Body of pancreas (tissue), 4 donors: ENCODE results near the gene MAP2K1.

Experiments
- POLR2A ChIP-seq, 3 donors: fragments of 450-650 bp; IDR thresholded peaks; one replicate each; pipeline ENCODE4 v1.6.1; 2016; ENCODE audit warnings: antibody characterized with exemption in 3 of 3, mild to moderate bottlenecking in 2 of 3
- TF ChIP-seq, protein P1 (sequence below), 7 experiments: fragments of 450-650 bp in 4 of 7; fragments of 200-600 bp in 3 of 7; sonication (generic) in 3 of 7; IDR thresholded peaks; one replicate each; pipeline ENCODE4 v1.5.1; 2016 to 2019; ENCODE audit warnings: antibody characterized with exemption in 7 of 7

GRCh38 chr15:66502491-66502890, 115.8 kb downstream of the MAP2K1 start:
- TF ChIP-seq, protein P1, sequence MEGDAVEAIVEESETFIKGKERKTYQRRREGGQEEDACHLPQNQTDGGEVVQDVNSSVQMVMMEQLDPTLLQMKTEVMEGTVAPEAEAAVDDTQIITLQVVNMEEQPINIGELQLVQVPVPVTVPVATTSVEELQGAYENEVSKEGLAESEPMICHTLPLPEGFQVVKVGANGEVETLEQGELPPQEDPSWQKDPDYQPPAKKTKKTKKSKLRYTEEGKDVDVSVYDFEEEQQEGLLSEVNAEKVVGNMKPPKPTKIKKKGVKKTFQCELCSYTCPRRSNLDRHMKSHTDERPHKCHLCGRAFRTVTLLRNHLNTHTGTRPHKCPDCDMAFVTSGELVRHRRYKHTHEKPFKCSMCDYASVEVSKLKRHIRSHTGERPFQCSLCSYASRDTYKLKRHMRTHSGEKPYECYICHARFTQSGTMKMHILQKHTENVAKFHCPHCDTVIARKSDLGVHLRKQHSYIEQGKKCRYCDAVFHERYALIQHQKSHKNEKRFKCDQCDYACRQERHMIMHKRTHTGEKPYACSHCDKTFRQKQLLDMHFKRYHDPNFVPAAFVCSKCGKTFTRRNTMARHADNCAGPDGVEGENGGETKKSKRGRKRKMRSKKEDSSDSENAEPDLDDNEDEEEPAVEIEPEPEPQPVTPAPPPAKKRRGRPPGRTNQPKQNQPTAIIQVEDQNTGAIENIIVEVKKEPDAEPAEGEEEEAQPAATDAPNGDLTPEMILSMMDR (IDR thresholded peaks at IDR 0.05) = no peak
- TF ChIP-seq POLR2A (IDR thresholded peaks at IDR 0.05) = no peak
